Epithelial cell of esophagus (primary cell): Measurements from ENCODE around the gene RRN3.

Source experiments
- DNase-seq: peaks from one replicate; pipeline ENCODE4 v3.0.0; 2010; ENCODE audit warnings: low read depth
- H3K4me3 ChIP-seq: 2 replicates; pipeline ENCODE4 v1.5.1; 2011; ENCODE audit warnings: mild to moderate bottlenecking, low read length, control low read depth
- CTCF ChIP-seq: IDR thresholded peaks from 2 replicates; pipeline ENCODE4 v1.5.1; 2011; ENCODE audit warnings: low read depth, mild to moderate bottlenecking, low read length, control low read depth, inconsistent platforms; ENCODE audit not compliant: insufficient read depth; ENCODE audit errors: missing control alignments

The RRN3 gene

GRCh38 chr16:15037003-15037402, 57.1 kb downstream of the RRN3 start:
- no peak for TF ChIP-seq CTCF
- DNase-seq: no peak
- H3K4me3 ChIP-seq: no peak overlapping the region

- no peak for TF ChIP-seq CTCF
- no peak overlapping the region for H3K4me3 ChIP-seq
- no peak for DNase-seq
These were observed 58.8 kb downstream of the RRN3 start for GRCh38 chr16:15035163-15035729.

GRCh38 chr16:15034266-15035162, 59.6 kb downstream of the RRN3 start:
- no peak for TF ChIP-seq CTCF
- no peak overlapping the region for H3K4me3 ChIP-seq
- DNase-seq: no peak

- H3K4me3 ChIP-seq: no peak overlapping the region
- TF ChIP-seq CTCF: no peak
- no peak for DNase-seq
These were observed 60.8 kb downstream of the RRN3 start for GRCh38 chr16:15033309-15033707.

GRCh38 chr16:15032547-15033308, 61.3 kb downstream of the RRN3 start:
- no peak for TF ChIP-seq CTCF
- no peak for DNase-seq

GRCh38 chr16:15031586-15031985, 62.5 kb downstream of the RRN3 start:
- no peak for DNase-seq
- H3K4me3 ChIP-seq: no peak overlapping the region
- no peak for TF ChIP-seq CTCF

More at GRCh38 chr16:15032547-15033308, 61.3 kb downstream of the RRN3 start:
- no peak overlapping the region for H3K4me3 ChIP-seq
